SK-N-SH treated with all-trans-retinoic acid at 6 μM for 48 hours (cell line): Measurements from ENCODE around the gene TRABD2B.

ENCODE experiments used
- ATAC-seq: fragments of 200-7000 bp; cut with Tn5 transposase; 3 replicates; pipeline ENCODE4 v1.9.1; 2020; ENCODE audit warnings: mild to moderate bottlenecking, moderate library complexity
- ARNTL ChIP-seq: fragments of 450-650 bp; formaldehyde crosslinking; IDR thresholded peaks from 2 replicates; pipeline ENCODE4 v1.5.0; 2020; ENCODE audit warnings: low read depth, mild to moderate bottlenecking, moderate library complexity, borderline replicate concordance
- BACH2 ChIP-seq: fragments of 250-450 bp; sonication (Bioruptor Pico); IDR thresholded peaks from 2 replicates; pipeline ENCODE4 v1.9.0; 2021; ENCODE audit warnings: mild to moderate bottlenecking, borderline replicate concordance
- CSDC2 ChIP-seq: fragments of 250-450 bp; sonication (Bioruptor Pico); IDR thresholded peaks from 2 replicates; pipeline ENCODE4 v1.5.0; 2020; ENCODE audit warnings: mild to moderate bottlenecking, moderate library complexity
- ESRRG ChIP-seq: fragments of 250-450 bp; sonication (Bioruptor Pico); IDR thresholded peaks from 2 replicates; pipeline ENCODE4 v1.6.1; 2021; ENCODE audit warnings: mild to moderate bottlenecking
- GLIS3 ChIP-seq: fragments of 250-450 bp; sonication (Bioruptor Pico); IDR thresholded peaks from 2 replicates; pipeline ENCODE4 v1.5.0; 2020; ENCODE audit warnings: mild to moderate bottlenecking, moderate library complexity
- ISL1 ChIP-seq: fragments of 250-450 bp; sonication (Bioruptor Pico); IDR thresholded peaks from 2 replicates; pipeline ENCODE4 v2.1.2; 2022; ENCODE audit warnings: mild to moderate bottlenecking, moderate library complexity
- OSR1 ChIP-seq: fragments of 250-450 bp; sonication (Bioruptor Pico); IDR thresholded peaks from 2 replicates; pipeline ENCODE4 v1.8.0; 2022; ENCODE audit warnings: moderate library complexity, mild to moderate bottlenecking, inconsistent platforms
- PPARA ChIP-seq: fragments of 250-450 bp; sonication (Bioruptor Pico); IDR thresholded peaks from 2 replicates; pipeline ENCODE4 v1.5.0; 2020; ENCODE audit warnings: mild to moderate bottlenecking, borderline replicate concordance
- RARB ChIP-seq: fragments of 250-450 bp; sonication (Bioruptor Pico); IDR thresholded peaks from 2 replicates; pipeline ENCODE4 v1.8.0; 2021; ENCODE audit warnings: mild to moderate bottlenecking, moderate library complexity
- SNAI2 ChIP-seq: fragments of 250-450 bp; sonication (Bioruptor Pico); IDR thresholded peaks from 2 replicates; pipeline ENCODE4 v1.5.0; 2020; ENCODE audit warnings: mild to moderate bottlenecking, moderate library complexity
- TCF4 ChIP-seq: fragments of 250-450 bp; sonication (Bioruptor Pico); IDR thresholded peaks from 2 replicates; pipeline ENCODE4 v1.8.0; 2021; ENCODE audit warnings: mild to moderate bottlenecking, moderate library complexity, borderline replicate concordance
- TOX ChIP-seq: fragments of 250-450 bp; sonication (Bioruptor Pico); IDR thresholded peaks from 2 replicates; pipeline ENCODE4 v1.8.0; 2021; ENCODE audit warnings: mild to moderate bottlenecking, moderate library complexity, borderline replicate concordance
- ZC3H10 ChIP-seq: fragments of 250-450 bp; sonication (Bioruptor Pico); IDR thresholded peaks from 2 replicates; pipeline ENCODE4 v1.5.1; 2021; ENCODE audit warnings: mild to moderate bottlenecking, moderate library complexity
- ZFP3 ChIP-seq: fragments of 250-450 bp; sonication (Bioruptor Pico); IDR thresholded peaks from 2 replicates; pipeline ENCODE4 v1.5.0; 2020; ENCODE audit warnings: mild to moderate bottlenecking, moderate library complexity
- ZFP30 ChIP-seq: fragments of 450-650 bp; formaldehyde crosslinking; IDR thresholded peaks from 2 replicates; pipeline ENCODE4 v1.5.0; 2022; ENCODE audit warnings: mild to moderate bottlenecking, moderate library complexity
- ZNF565 ChIP-seq: fragments of 450-650 bp; formaldehyde crosslinking; conservative IDR thresholded peaks from 2 replicates; pipeline ENCODE4 v1.5.0; 2020; ENCODE audit warnings: low read depth, mild to moderate bottlenecking, moderate library complexity
- ZNF70 ChIP-seq: fragments of 450-650 bp; formaldehyde crosslinking; IDR thresholded peaks from 2 replicates; pipeline ENCODE4 v1.5.0; 2020; ENCODE audit warnings: mild to moderate bottlenecking, moderate library complexity
- ZNF8 ChIP-seq: fragments of 450-650 bp; formaldehyde crosslinking; IDR thresholded peaks from 2 replicates; pipeline ENCODE4 v1.5.0; 2020; ENCODE audit warnings: mild to moderate bottlenecking, moderate library complexity
- TF ChIP-seq, protein P1 (sequence below): fragments of 250-450 bp; sonication (Bioruptor Pico); IDR thresholded peaks from 2 replicates; pipeline ENCODE4 v1.5.1; 2020; ENCODE audit warnings: low read depth, mild to moderate bottlenecking, moderate library complexity
- TF ChIP-seq, protein P2 (sequence below): fragments of 250-450 bp; sonication (Bioruptor Pico); IDR thresholded peaks from 2 replicates; pipeline ENCODE4 v1.8.0; 2020; ENCODE audit warnings: mild to moderate bottlenecking, moderate library complexity, borderline replicate concordance
- TF ChIP-seq, protein P3 (sequence below): fragments of 250-450 bp; sonication (Bioruptor Pico); IDR thresholded peaks from 2 replicates; pipeline ENCODE4 v1.8.0; 2021; ENCODE audit warnings: low read depth, mild to moderate bottlenecking, moderate library complexity, borderline replicate concordance
- TF ChIP-seq, protein P4 (sequence below): fragments of 250-450 bp; sonication (Bioruptor Pico); IDR thresholded peaks from 2 replicates; pipeline ENCODE4 v1.5.1; 2021; ENCODE audit warnings: mild to moderate bottlenecking, moderate library complexity

Gene TRABD2B

DNA sequence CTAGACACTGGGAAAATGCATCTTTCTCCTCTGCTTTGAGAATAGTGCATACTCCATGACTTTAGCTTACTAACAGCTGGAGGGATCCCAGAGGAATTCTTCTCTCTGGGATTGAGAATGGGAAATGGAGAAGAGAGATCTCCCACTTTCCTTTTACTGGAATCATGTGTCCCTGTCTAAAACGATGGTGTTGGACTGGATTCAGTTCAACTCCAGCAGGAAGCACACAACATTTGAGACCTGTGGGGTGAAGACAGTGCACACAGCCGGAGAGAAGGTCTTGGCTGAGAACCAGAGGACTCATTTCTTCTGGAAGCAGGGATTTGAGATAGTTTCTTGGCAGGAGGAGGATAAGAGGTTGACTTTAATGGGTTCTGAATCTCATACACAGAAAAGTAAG, 58.7 kb downstream of the TRABD2B start:
- ATAC-seq, result no peak
- TF ChIP-seq, protein P1, sequence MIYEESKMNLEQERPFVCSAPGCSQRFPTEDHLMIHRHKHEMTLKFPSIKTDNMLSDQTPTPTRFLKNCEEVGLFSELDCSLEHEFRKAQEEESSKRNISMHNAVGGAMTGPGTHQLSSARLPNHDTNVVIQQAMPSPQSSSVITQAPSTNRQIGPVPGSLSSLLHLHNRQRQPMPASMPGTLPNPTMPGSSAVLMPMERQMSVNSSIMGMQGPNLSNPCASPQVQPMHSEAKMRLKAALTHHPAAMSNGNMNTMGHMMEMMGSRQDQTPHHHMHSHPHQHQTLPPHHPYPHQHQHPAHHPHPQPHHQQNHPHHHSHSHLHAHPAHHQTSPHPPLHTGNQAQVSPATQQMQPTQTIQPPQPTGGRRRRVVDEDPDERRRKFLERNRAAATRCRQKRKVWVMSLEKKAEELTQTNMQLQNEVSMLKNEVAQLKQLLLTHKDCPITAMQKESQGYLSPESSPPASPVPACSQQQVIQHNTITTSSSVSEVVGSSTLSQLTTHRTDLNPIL (CRISPR knock-in tag), result no peak
- TF ChIP-seq, protein P2, sequence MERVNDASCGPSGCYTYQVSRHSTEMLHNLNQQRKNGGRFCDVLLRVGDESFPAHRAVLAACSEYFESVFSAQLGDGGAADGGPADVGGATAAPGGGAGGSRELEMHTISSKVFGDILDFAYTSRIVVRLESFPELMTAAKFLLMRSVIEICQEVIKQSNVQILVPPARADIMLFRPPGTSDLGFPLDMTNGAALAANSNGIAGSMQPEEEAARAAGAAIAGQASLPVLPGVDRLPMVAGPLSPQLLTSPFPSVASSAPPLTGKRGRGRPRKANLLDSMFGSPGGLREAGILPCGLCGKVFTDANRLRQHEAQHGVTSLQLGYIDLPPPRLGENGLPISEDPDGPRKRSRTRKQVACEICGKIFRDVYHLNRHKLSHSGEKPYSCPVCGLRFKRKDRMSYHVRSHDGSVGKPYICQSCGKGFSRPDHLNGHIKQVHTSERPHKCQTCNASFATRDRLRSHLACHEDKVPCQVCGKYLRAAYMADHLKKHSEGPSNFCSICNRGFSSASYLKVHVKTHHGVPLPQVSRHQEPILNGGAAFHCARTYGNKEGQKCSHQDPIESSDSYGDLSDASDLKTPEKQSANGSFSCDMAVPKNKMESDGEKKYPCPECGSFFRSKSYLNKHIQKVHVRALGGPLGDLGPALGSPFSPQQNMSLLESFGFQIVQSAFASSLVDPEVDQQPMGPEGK (CRISPR knock-in tag), result no peak
- TF ChIP-seq BACH2 (CRISPR knock-in tag) (no peak), TOX (CRISPR knock-in tag) (no peak), TCF4 (CRISPR knock-in tag) (no peak), ZNF70 (CRISPR knock-in tag) (no peak), PPARA (CRISPR knock-in tag) (no peak)

DNA sequence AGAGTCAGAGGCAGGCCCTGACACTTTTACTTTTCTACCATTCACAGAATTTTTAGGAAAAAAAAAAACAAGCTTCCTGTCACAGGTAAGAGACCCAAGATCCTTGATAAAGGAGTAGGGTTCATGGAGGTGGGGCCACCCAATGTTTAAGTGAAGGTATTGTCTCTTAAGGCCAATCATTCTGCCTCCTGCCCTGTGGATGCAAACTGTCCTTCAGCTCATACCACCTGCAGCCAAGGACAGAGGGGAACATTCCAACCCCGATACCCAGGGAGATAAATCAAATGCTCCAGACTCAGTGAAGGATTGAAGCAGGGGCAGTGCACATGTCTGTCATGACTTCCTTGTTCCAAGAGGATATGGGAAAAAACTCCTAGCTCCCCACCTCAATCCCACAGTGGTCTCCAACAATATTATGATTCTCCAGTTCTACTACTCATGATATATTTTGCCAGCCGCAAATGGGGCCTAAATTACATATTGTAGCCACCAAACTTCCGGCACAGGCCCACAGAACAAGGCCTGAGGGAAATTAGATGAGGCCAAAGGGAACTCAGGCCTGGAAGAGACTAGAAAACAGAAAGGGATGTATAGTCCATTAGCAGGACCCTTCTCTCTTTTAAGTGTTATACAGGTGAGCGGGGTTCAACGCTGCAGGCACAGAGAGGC, 59.5 kb downstream of the TRABD2B start:
- ATAC-seq, result no peak
- TF ChIP-seq, protein P3, sequence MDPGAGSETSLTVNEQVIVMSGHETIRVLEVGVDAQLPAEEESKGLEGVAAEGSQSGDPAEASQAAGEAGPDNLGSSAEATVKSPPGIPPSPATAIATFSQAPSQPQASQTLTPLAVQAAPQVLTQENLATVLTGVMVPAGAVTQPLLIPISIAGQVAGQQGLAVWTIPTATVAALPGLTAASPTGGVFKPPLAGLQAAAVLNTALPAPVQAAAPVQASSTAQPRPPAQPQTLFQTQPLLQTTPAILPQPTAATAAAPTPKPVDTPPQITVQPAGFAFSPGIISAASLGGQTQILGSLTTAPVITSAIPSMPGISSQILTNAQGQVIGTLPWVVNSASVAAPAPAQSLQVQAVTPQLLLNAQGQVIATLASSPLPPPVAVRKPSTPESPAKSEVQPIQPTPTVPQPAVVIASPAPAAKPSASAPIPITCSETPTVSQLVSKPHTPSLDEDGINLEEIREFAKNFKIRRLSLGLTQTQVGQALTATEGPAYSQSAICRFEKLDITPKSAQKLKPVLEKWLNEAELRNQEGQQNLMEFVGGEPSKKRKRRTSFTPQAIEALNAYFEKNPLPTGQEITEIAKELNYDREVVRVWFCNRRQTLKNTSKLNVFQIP, result no peak
- TF ChIP-seq ESRRG (CRISPR knock-in tag), result no peak
- TF ChIP-seq CSDC2 (CRISPR knock-in tag), result no peak
- no peak for TF ChIP-seq SNAI2 (CRISPR knock-in tag)
- no peak for TF ChIP-seq ISL1 (CRISPR knock-in tag)
- TF ChIP-seq RARB (CRISPR knock-in tag), result no peak
- no peak for TF ChIP-seq OSR1
- TF ChIP-seq, protein P1 (CRISPR knock-in tag), result no peak
- TF ChIP-seq PPARA (CRISPR knock-in tag), result no peak
- no peak for TF ChIP-seq ZNF8 (CRISPR knock-in tag)
- no peak for TF ChIP-seq ARNTL
- no peak for TF ChIP-seq BACH2 (CRISPR knock-in tag)
- no peak for TF ChIP-seq ZC3H10 (CRISPR knock-in tag)
- no peak for TF ChIP-seq ZNF70 (CRISPR knock-in tag)
- no peak for TF ChIP-seq TCF4 (CRISPR knock-in tag)
- TF ChIP-seq TOX (CRISPR knock-in tag), result no peak
- TF ChIP-seq, all 23 proteins: peak for 0

DNA sequence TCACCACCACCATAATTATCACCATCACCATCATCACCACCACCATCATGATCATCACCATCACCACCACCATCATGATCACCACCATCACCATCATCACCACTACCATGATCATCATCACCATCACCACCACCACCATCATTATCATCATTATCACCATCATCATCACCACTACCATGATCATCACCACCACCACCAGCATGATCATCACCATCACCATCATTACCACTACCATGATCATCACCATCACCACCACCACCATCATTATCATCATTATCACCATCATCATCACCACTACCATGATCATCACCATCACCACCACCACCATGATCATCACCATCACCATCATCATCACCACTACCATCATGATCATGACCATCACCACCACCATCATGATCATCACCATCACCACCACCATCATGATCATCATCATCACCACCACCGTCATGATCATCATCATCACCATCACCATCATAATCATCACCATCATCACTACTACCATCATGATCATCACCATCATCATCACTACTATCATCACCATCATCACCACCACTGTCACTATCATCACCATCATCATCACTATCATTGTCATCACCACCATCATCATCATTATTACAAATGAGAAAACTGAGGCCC, 60.2 kb downstream of the TRABD2B start:
- ATAC-seq, result no peak
- TF ChIP-seq ZC3H10 (CRISPR knock-in tag) (no peak), GLIS3 (no peak)

DNA sequence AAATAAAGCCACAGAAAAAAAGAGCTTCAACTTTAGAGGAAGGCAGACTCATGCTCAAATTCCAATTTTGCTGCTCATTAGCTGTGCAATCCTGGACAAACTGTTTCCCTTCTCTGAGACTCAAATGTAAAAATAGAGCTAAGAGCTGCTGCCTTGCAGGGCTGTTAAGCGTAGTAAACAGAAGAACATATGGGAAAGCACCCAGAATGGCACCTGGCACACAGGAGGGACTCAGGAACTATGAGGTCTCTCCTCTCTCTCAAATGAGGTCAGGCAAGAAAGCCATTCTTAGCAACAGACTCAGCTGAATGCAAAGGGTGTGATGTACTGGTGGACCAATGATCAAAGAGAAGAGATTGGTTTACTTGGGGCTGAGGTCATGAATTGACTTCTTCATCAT, 61.3 kb downstream of the TRABD2B start:
- ATAC-seq, result no peak
- TF ChIP-seq ZNF8 (CRISPR knock-in tag), result no peak
- no peak for TF ChIP-seq PPARA (CRISPR knock-in tag)
- TF ChIP-seq GLIS3, result no peak
- TF ChIP-seq ZFP3 (CRISPR knock-in tag), result no peak
- TF ChIP-seq ARNTL, result no peak
- no peak for TF ChIP-seq ZC3H10 (CRISPR knock-in tag)
- no peak for TF ChIP-seq SNAI2 (CRISPR knock-in tag)
- TF ChIP-seq, protein P4, sequence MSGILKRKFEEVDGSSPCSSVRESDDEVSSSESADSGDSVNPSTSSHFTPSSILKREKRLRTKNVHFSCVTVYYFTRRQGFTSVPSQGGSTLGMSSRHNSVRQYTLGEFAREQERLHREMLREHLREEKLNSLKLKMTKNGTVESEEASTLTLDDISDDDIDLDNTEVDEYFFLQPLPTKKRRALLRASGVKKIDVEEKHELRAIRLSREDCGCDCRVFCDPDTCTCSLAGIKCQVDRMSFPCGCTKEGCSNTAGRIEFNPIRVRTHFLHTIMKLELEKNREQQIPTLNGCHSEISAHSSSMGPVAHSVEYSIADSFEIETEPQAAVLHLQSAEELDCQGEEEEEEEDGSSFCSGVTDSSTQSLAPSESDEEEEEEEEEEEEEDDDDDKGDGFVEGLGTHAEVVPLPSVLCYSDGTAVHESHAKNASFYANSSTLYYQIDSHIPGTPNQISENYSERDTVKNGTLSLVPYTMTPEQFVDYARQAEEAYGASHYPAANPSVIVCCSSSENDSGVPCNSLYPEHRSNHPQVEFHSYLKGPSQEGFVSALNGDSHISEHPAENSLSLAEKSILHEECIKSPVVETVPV, result no peak
- TF ChIP-seq RARB (CRISPR knock-in tag), result no peak
- no peak for TF ChIP-seq ZFP30
- TF ChIP-seq, protein P3, result no peak
- TF ChIP-seq CSDC2 (CRISPR knock-in tag), result no peak
- TF ChIP-seq, protein P2 (CRISPR knock-in tag), result no peak
- TF ChIP-seq ZNF565 (CRISPR knock-in tag), result no peak
- no peak for TF ChIP-seq ESRRG (CRISPR knock-in tag)
- no peak for TF ChIP-seq BACH2 (CRISPR knock-in tag)
